ENCODE data around the gene PRDM15.

The PRDM15 gene

DNA sequence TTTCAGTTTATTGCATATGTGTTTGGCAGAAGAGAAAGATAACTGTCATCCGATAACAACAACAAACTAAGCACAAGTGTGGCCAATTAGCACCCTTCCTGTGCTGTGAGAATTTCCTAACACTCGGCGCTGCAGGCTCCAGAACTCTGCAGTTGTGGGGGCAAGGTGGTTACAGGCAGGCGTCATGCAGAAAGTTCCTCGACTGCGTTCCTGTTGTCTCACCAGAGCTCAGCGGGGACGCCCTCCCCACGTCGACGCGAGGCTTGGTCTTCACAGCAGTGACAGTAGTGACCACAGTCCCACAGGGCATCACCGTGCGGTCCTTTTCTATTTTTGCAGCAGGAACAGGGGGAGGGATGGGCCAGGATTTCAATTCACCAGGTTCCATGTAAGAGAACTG is 27.6 kb upstream of the PRDM15 start:
- DNase-seq = no peak

GRCh38 chr21:41903559-41904351 is 24.6 kb upstream of the PRDM15 start:
- DNase-seq = no peak

DNA sequence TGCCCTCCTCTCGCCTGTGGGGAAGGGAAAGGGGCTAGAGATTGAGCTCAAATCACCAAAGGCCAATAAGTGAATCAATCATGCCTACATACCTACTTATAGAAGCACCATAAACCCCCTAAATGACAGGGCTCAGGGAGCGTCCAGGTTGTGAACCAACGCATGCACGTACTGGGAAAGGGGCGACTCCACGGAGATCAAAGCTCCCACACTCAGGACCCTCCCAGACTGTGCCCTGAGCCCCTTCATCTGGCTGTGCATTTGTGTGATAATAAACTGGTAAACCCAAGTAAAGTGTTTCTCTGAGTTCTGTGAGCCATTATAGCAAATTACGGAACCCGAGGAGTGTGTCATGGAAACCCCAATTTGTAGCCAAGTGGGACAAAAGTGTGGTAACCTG is 23.8 kb upstream of the PRDM15 start:
- no peak for DNase-seq

DNA sequence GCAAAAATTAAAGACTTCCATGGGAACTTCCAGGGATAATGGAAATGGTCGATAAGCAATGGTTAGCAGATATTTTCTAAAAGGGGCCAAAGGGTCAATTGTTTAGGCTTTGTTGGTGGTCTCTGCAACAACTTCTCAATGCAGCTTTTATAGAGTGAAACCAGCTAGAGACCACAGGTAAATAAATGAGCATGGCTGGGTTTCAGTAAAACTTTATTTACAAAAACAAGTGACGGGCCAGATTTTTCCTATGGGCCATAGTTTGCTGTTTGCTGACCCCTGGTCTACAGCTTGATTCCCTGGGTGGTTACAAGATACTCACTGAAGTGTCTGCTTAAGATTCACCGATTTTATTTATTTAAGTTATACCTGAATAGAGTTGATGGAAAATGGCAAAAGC is 22.6 kb upstream of the PRDM15 start:
- no peak for DNase-seq

GRCh38 chr21:41901099-41901498 is 22.0 kb upstream of the PRDM15 start:
- DNase-seq = no peak

DNA sequence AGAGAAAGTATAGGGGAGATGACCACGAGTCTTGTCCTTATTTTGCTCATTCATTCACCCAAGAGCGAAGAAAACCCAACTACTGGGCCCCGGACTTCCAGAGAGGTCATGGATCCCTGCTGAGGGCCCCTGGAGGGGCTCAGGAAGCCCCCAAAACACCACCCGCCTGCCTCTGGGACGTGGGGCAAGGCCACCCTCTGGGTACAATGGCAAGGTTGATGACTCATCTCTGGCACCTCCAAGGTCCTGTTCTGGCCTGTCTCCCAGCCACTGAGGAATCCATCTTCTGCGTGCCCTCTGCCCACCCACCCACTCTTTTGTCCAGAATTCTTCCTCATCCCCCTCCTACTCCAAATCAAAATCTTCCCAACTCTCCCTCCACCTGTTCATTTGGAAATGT is 21.3 kb upstream of the PRDM15 start:
- DNase-seq = no peak

GRCh38 chr21:41899426-41900202 is 20.5 kb upstream of the PRDM15 start:
- DNase-seq = no peak

DNA sequence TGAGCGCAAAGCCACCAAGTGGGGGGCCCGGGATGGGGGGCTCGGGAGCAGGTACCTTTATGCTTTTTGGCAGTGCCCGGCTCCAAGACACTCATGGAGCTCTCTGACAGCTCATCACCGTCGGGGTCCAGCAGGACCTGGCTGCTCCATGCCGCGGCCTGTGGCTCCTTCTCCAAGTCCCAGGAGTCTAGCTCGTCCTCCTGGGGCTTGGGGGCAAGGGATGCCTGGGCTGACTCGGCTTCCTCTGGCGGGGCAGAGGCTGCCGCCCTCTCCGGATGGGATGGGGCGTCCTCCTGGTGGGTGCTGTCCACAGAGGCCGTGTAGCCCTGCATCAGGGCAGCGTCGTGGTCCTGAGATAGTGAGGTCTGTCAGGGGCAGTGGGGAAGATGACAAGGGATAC is 19.9 kb upstream of the PRDM15 start:
- no peak for DNase-seq

DNA sequence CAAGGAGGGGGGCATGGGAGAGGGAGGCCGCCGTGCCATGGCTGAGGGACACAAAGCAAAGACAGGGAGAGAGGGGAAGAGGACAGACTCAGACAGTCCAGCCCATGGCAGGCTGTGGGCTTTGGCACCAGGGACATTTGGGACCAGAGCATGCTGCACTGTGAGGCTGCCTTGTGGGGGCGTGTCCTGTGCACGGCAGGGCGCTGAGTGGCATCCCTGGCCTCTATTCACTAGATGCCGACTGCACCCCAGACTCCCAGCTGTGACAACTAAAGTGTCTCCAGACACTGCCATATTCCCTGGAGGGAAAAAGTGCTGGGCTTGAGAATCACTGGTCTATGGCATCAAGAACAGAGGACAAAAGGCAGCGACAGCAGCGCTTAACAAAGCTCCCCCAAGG is 18.6 kb upstream of the PRDM15 start:
- DNase-seq = no peak

DNA sequence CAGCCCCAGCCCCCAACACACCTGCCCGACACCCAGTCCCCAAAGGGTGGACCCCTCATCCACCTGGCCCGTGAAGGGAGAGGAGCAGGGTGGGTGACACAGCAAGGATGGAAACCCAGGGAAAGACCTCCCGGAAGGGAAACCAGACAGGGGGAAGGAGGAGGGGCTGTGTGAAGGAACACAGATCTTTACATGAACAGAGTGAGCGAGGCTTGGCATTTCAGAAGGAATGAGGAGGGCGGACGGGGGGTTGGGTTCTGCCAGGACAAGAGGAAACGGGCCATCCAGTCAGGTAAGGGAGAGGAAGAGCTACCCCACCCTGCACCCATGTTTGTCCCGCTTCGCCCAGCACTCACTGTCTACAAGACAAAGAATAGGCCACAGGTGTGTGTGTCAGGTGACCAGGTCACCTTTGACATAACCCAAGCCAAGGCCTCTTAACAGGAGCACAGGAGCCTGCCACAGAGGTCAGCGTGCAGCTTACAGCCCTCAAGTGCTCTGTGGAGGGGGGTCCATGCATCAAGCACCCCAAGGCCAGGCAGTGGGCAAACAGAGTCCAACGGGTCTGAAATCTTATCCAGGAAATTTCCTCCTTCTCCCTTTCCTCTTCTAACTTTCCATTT is 18.0 kb upstream of the PRDM15 start:
- no peak for DNase-seq

- DNase-seq = no peak
Observed at GRCh38 chr21:41895643-41896493, 16.7 kb upstream of the PRDM15 start.

DNA sequence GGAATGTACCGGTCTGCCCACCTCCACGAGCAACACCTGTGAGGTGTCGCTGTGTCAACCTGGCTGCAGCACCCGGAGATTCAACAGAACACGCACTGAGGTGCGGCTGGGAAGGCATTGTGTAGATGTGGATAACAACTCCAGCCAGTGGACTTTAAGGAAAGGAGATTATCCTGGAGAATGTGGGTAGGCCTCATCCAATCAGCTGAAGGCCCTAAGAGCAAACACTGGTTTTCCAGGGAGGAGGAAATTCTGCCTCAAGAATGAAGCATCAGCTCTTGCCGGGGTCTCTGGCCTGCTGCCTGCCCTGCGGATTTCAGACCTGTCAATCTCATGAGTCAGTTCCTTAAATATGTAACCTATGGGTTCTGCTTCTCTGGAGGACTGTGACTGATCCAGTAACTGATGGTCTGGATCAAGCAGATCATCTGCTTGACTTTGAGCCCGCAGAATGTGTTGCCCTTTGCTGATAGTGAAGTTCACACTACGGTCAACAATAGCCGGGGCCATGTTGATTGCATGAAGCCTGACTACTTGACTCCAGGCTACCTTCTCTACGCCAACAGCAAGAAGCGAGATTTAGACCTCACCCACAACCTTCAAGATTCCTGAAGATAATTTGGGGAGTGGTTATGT is 15.9 kb upstream of the PRDM15 start:
- DNase-seq = no peak

- DNase-seq = no peak
Observed at GRCh38 chr21:41894511-41894910, 15.4 kb upstream of the PRDM15 start.

GRCh38 chr21:41892726-41893125 is 13.6 kb upstream of the PRDM15 start:
- DNase-seq = no peak

DNA sequence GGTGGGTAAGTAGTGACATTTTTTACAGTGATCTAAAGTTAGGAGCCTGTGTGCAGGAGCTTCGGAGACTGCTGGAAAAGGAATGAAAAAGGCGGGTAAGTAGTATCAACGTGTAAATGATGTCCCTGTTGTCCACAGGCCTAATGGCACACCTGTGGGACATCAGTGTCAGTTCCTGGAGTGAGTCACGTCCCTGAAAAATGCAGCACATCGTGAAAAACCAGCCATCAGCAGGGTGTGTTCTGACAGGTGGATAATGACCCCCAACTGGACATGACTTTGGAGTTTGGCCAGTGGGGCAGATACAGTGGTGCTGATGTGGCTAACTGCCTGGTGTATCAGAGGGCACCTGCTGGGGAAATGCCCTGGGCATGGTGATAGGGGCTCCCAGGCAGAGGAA is 12.0 kb upstream of the PRDM15 start:
- DNase-seq = no peak

- DNase-seq = no peak
Observed at GRCh38 chr21:41890355-41890754, 11.2 kb upstream of the PRDM15 start.

DNA sequence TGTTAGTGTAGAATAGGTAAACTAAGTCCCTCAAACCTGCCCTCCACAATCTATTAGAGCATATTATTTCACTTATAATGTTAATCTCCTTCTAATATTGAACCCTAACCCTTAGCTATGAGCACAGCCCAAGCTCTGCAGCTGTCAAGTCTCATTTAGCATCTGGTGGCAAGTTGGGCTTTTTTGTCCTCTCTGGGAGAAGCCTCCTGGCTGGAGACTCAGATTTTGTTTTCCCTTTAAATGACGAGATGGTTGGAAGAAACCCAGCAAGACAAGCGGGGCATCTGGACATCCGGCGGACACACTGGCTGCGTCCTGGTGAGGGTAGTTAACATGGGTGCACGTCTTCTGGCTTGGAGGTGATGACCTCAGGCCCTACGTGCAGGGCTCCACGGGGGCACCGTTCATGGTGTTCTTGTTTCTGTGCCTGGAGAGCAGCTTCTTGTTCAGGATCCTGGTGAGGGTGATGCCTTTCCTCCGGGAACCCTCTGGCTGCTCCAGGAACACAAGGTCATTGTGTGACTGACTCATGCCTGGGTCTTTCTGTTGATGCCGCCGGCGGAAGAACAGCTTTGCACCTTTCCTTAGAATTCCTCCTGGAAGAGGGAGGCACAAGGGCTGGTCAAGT is 9.7 kb upstream of the PRDM15 start:
- DNase-seq = no peak

GRCh38 chr21:41887667-41888066 is 8.5 kb upstream of the PRDM15 start:
- no peak for DNase-seq

DNA sequence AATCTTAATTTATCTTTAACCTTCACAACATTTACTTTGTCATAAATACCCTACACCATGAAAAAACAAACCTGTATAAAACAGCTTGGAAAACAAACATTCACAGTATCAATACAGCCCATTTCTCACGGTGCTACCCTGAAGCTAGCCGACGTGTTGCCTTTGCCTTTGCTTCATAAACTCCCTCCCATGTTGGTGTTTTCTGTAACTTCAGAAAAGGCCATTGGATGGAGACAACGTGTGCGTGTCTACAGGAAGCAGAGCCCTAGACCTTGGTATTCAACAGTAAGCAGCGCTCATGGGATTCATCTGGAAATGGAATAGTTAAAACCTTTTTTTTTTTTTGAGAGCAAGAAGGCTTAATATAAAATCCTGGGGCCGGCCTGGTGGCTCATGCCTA is 7.2 kb upstream of the PRDM15 start:
- no peak for DNase-seq

- DNase-seq = no peak
Observed at GRCh38 chr21:41885341-41886024, 6.3 kb upstream of the PRDM15 start.

DNA sequence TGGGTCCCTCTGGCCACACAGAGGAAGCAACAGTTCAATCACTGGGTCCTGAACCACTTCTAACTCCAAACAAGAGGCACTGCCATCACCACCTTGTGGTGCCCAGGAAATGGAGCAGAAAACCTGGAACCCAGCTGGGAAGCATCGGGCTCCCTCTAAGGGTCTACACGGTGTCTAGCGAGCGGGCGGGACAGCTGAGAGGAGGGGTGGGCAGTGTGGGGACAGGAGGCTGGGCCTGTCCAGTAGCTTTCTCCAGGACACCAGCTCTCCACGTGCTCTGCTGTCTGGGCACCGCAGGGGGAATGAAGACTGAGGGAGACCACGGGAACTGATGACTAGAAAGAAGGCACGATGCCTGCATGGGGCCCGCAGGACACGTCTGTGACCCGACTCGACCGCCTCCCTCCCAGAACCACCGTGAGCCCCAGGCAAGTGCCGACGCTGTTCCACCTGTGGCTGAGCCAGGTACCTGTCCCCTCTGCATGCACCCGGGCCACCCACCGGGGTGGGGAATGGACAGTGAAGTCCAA is 5.4 kb upstream of the PRDM15 start:
- no peak for DNase-seq

All from SHP77 (cell line).